ENCODE data around the gene PFAS.

Gene PFAS

DNA sequence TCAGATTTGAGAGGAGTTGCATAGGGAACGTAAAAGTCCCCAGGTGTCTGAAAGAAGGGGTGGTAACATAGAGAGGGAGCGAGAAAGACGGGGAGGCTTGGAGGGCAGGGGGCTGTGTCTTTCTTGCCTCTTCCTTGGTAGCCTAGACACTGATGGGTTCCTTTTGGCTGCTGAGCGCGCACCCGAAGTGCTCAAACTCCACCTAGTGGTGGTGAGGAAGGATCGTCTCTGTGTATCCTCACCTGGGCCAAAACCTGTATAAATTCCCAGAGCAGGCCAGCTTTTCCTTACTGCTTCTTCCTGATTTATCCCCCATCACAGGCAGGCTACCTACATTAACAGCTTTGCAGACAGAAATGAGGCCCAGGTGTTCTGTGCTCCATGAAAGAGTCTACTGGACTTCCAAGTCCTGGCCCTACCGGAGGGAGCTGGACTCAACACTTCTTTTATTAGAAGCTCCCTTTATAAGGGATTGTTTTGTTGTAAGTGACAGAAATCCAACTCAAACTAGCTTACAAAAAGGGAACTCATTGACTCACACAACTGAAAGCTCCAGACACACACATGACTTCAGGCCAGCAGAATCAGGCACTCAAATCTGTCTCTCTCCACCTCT lies 51.6 kb downstream of the PFAS start:
- no peak for FAIRE-seq

DNA sequence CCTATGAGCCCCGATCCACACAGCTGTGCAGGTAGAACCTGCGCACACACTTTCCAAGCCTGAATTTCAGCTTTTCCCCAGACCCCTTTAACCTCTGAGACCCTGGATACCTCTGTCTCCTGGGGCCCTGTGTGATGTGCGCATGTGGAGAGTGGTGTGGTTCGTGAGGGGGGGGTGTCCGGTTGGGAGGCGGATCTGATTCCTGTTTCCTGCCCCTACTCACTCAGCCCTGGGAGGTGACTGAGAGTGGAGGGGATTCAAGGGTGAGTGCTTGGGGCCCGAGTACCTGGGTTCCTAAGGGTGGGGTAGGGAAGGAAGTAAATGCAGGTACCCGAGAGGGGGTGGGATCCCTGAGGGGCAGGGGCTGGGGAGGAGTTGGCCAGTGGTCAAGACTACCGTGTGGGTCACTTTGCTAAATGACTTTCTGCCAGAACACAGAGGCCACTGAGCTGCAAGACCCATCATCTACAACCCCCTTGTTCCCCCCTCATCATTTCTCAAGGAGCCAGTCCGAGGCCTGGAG lies 61.6 kb downstream of the PFAS start:
- no peak for FAIRE-seq

DNA sequence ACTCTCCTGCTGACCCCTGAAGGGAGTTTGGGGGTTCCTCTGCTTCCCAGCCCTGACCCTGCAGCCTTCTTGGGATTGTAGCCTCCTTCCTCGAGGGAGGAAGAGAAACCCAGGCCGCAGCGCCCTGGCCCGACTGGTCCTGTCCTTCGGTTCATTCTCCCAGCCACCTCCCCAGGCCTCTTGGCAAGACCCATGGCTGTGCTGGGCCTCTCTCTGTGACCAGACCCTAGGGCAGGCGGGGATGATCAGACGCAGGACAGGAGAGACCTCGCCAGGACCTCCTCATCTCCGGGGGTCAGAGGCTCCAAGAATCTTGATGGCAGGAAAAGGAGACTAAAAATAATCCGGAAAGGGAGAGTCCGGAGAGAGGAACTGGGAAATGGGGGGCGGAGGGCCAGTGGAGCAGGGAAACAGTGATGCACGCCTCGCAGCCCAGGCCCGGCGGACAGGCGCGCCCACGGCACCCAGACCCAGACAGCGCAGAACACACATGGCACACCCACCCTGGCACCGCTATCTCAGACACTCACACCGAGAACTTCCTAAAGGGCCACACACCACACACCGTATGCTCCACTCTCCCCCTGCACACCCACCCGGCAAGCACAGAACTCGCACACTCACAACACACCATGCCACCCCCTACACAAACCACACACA lies 62.2 kb downstream of the PFAS start:
- FAIRE-seq = no peak

DNA sequence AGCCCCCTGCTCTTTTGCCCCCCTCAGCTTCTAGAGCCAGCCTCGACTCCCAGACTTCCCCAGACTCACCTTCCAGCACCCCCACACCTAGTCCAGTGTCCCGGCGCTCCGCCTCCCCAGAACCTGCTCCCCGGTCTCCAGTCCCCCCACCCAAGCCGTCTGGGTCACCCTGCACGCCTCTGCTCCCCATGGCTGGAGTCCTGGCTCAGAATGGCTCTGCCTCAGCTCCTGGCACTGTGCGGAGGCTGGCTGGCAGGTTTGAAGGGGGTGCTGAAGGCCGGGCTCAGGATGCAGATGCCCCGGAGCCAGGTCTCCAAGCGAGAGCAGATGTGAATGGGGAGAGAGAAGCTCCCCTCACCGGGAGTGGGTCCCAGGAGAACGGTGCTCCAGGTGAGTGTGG lies 63.2 kb downstream of the PFAS start:
- no peak for FAIRE-seq

DNA sequence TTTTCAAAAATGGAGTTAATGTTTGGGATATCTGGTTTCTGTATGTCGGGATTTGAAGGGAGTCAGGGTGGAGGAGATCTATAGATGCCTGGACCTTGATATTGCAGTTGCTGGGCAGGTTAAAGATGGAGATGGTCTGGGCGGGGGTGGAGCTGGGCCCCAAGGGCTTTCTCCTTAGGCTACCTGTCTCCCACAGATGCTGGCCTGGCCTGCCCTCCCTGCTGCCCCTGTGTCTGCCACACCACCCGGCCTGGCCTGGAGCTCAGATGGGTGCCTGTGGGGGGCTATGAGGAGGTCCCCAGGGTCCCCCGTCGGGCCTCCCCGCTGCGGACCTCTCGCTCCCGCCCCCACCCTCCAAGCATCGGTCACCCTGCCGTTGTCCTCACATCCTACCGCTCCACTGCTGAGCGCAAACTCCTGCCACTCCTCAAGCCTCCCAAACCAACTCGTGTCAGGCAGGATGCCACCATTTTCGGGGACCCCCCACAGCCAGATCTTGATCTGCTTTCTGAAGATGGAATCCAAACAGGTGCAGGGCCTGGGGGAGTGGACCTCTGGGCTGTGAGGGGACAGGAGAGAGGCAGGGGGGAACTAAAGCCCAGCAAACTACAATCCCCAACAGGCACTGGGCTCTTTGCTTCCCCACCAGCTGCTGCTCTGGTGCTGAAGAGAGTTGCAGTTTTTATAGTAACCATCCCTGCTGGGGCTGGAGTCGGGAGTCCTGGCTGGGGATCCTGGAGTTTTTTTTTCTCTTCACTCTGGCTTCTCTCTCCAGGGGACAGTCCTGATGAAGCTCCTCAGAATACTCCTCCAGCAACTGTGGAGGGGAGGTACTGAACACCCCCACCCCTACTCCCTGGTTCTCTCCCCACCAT lies 63.9 kb downstream of the PFAS start:
- FAIRE-seq = no peak

DNA sequence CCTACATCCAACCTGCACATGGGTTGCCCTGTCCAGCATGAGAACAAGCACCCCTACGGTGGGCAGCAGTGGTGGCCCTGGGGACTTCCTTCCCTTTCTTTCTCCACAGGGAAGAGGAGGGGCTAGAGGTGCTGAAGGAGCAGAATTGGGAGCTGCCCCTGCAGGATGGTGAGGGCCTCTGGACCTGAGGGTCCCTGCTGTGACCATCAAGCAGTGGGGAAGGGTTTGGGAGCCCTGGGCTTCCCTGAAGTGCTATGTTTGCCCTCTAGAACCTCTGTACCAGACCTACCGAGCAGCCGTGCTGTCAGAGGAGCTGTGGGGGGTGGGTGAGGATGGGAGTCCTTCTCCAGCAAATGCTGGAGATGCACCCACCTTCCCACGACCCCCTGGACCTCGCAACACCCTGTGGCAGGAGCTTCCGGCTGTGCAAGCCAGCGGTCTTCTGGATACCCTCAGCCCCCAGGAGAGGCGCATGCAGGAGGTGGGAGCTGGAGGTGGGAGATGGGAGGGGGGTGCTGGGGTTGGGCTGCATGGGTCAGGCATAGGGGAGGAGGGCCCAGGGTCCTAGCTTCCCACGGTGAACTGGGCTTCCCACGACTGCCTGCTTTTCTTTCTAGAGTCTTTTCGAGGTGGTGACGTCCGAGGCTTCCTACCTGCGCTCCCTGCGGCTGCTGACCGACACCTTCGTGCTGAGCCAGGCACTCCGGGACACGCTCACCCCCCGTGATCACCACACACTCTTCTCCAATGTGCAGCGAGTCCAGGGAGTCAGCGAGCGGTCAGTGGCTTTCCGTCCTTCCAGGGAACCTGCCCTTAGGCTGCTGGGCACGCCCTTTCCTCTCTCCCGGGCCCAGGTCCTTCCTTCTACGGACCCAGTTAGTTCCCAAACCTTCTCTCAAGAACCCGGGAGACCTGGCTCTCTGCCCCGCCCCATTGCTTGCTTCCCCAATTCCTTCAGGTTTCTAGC lies 66.0 kb downstream of the PFAS start:
- no peak for FAIRE-seq

DNA sequence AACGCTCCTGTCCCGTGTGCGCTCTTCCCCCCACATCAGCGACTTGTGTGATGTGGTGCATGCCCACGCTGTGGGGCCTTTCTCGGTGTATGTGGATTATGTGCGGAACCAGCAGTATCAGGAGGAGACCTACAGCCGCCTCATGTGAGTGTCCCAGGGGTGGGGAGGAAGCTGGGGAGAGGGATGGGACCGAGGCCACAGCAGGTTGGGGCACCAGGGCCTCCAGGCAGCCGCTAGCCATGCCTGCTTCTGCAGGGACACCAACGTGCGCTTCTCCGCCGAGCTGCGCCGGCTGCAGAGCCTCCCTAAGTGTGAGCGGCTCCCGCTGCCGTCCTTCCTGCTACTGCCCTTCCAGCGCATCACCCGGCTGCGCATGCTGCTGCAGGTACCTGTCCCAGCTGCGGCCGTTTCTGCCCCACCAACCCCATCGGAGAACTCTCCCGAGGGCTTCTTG lies 66.7 kb downstream of the PFAS start:
- FAIRE-seq = no peak

DNA sequence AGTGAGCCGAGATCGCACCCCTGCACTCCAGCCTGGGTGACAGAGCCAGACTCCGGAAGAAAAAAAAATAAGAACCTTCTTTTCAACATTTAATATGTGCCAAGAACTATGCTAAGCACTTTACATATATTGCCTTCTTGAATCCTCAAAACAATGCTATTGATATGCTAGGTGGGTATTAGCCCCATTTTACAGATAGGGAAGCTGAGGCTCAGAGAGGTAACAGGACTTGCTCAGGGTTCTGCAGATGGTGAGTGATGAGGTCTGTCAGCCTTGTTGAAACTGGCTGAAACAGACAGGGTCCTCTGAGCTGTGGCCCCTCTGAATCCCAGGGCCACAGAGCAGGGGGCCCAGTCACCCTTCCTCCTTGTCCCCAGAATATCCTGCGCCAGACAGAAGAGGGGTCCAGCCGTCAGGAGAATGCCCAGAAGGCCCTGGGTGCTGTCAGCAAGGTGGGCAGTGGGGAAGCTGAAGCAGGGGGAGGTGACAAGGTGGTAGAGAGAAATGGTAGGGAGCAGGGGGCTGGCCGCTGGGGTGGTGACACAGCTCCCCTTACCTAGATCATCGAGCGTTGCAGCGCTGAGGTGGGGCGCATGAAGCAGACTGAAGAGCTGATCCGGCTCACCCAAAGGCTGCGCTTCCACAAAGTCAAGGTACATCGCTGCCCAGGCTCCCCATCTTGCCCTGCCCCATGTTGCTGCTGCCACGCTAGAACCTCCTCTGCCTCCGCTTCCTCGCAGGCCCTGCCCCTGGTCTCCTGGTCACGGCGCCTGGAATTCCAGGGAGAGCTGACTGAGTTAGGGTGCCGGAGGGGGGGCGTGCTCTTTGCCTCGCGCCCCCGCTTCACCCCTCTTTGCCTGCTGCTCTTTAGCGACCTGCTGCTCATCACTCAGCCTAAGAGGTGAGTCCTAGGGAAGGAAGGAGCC lies 69.2 kb downstream of the PFAS start:
- no peak for FAIRE-seq

Measured in TTC549 (cell line).